HepG2 (cell line): ENCODE measurements around the gene RGS11. TPM values are rescaled to one million over a fixed set of nuclear protein-coding genes. Genes with fewer than 3 reads are reported as not detected.

Source experiments
- ATAC-seq: fragments of 200-7000 bp; cut with Tn5 transposase; 3 replicates; pipeline ENCODE4 v1.9.1; 2020; ENCODE audit warnings: mild to moderate bottlenecking, moderate library complexity
- BruUV-seq: library from RNA; stranded (reverse); fragments of 400-500 nt; replicated peaks from 2 replicates; lab custom pipeline; 2021; lab: Mats Ljungman, UMichigan
- CTCF ChIA-PET: fragments of 300-600 bp; formaldehyde crosslinking; extraction: SDS; loops from one replicate; lab custom pipeline; 2021; ENCODE audit warnings: low total read pairs, inconsistent platforms, low intra/inter-chr PET ratio; lab: Yijun Ruan, JAX
- POLR2A ChIA-PET: fragments of 350-600 bp; sonication (Branson Sonifier 250); formaldehyde crosslinking; loops from one replicate; lab custom pipeline; 2020; ENCODE audit warnings: antibody characterized with exemption, inconsistent platforms; lab: Yijun Ruan, JAX
- DNase-seq: peaks from one replicate; pipeline ENCODE4 v3.0.0-alpha.2; 2015; ENCODE audit warnings: low spot score
- FAIRE-seq: peaks from 3 replicates; lab custom pipeline; 2011; peaks lifted over from hg19 to GRCh38; lab: Jason Lieb, UNC
- H2AFZ ChIP-seq: one replicate; pipeline ENCODE4 v1.6.1; 2011; ENCODE audit warnings: low read length, inconsistent platforms
- H3K27ac ChIP-seq: fragments of 300-600 bp; 3 replicates; pipeline ENCODE4 v1.8.0; 2011; ENCODE audit warnings: mixed run types, mild to moderate bottlenecking, mixed read lengths, low read length, inconsistent platforms; ENCODE audit not compliant: insufficient read depth; ENCODE audit errors: extremely low read length
- H3K27me3 ChIP-seq, 2 experiments: fragments of 200-600 bp in 1 of 2; 2 replicates in 1 of 2; 3 replicates in 1 of 2; pipeline versions ENCODE4 v1.6.0 to v1.8.0; 2011; ENCODE audit warnings: low read length in 2 of 2, mild to moderate bottlenecking in 2 of 2, moderate library complexity in 2 of 2, inconsistent platforms in 1 of 2; ENCODE audit not compliant: insufficient read depth in 2 of 2, control insufficient read depth in 1 of 2
- H3K36me3 ChIP-seq, 2 experiments: fragments of 200-600 bp in 1 of 2; replicated peaks in 1 of 2; 2 replicates in 1 of 2; 3 replicates in 1 of 2; pipeline versions ENCODE4 v1.5.1 to v1.8.0; 2011; ENCODE audit warnings: low read length in 2 of 2, inconsistent platforms in 1 of 2; ENCODE audit not compliant: insufficient read depth in 2 of 2, control insufficient read depth in 1 of 2
- H3K4me1 ChIP-seq: 2 replicates; pipeline ENCODE4 v1.5.1; 2012; ENCODE audit warnings: low read length, inconsistent platforms; ENCODE audit not compliant: insufficient read depth
- H3K4me2 ChIP-seq: 2 replicates; pipeline ENCODE4 v1.6.0; 2011; ENCODE audit warnings: low read depth, low read length, inconsistent platforms
- H3K4me3 ChIP-seq, 3 experiments: fragments of 200-600 bp in 1 of 3; sonication (generic), shearing (Covaris generic) in 1 of 3; replicated peaks in 1 of 3; 2 replicates each; pipeline ENCODE4 v1.5.1; 2011 to 2016; ENCODE audit warnings: low read length in 3 of 3, inconsistent platforms in 2 of 3, low read depth in 2 of 3, mild to moderate bottlenecking in 2 of 3, control low read depth in 1 of 3, mixed read lengths in 1 of 3; ENCODE audit not compliant: insufficient read depth in 1 of 3
- H3K79me2 ChIP-seq: one replicate; pipeline ENCODE4 v1.6.1; 2011; ENCODE audit warnings: low read length, inconsistent platforms; ENCODE audit not compliant: insufficient read depth
- H3K9ac ChIP-seq: 2 replicates; pipeline ENCODE4 v1.6.0; 2011; ENCODE audit warnings: mild to moderate bottlenecking, low read depth, low read length, inconsistent platforms; ENCODE audit not compliant: insufficient read depth
- H3K9me3 ChIP-seq: 2 replicates; pipeline ENCODE4 v1.5.1; 2012; ENCODE audit warnings: mild to moderate bottlenecking, low read length
- H4K20me1 ChIP-seq: 2 replicates; pipeline ENCODE4 v1.6.0; 2011; ENCODE audit warnings: inconsistent platforms, mild to moderate bottlenecking, low read length, moderate library complexity; ENCODE audit not compliant: insufficient read depth
- AGO2 ChIP-seq: fragments of 200-400 bp; formaldehyde crosslinking; optimal IDR thresholded peaks from 2 replicates; pipeline ENCODE3; 2017; ENCODE audit warnings: mild to moderate bottlenecking, low read depth, low read length, moderate library complexity
- ESRRA ChIP-seq: sonication (generic); formaldehyde crosslinking; IDR thresholded peaks from 2 replicates; pipeline ENCODE4 v1.5.1; 2020; ENCODE audit warnings: mild to moderate bottlenecking, low read depth, missing genetic modification reagents
- ISL2 ChIP-seq: sonication (generic); formaldehyde crosslinking; IDR thresholded peaks from 2 replicates; pipeline ENCODE4 v1.5.0; 2020; ENCODE audit warnings: missing genetic modification reagents
- LCORL ChIP-seq, 2 experiments: fragments of 450-650 bp in 1 of 2; sonication (generic) in 1 of 2; formaldehyde crosslinking in 1 of 2; IDR thresholded peaks; 2 replicates each; pipeline versions ENCODE4 v1.5.0 to v1.6.1; 2017 to 2020; ENCODE audit warnings: antibody characterized with exemption in 1 of 2, missing genetic modification reagents in 1 of 2
- MTA3 ChIP-seq: sonication (generic); formaldehyde crosslinking; IDR thresholded peaks from 2 replicates; pipeline ENCODE4 v1.4.0; 2020; ENCODE audit warnings: missing genetic modification reagents
- ZNF605 ChIP-seq: sonication (generic); formaldehyde crosslinking; IDR thresholded peaks from 2 replicates; pipeline ENCODE4 v1.8.0; 2022; ENCODE audit warnings: mild to moderate bottlenecking, missing genetic modification reagents
- ZSCAN21 ChIP-seq: sonication (generic); formaldehyde crosslinking; IDR thresholded peaks from 2 replicates; pipeline ENCODE4 v1.8.0; 2022; ENCODE audit warnings: mild to moderate bottlenecking, missing genetic modification reagents, moderate library complexity, borderline replicate concordance
- whole genome bisulfite sequencing: methylation state at CpG from one replicate; pipeline ENCODE4 v1.1.6; 2017; ENCODE audit warnings: low lambda C conversion rate; 5-methylcytosine and 5-hydroxymethylcytosine counted together
- in situ Hi-C: cut with HindIII; loops from 2 replicates; pipeline ENCODE4 v1.10.0; 2017; ENCODE audit warnings: low pct_unique_long_range_greater_than_20kb; ENCODE audit not compliant: extremely low pct_ligation_motif_present
- intact Hi-C: fragments of 100-400 bp; cut with micrococcal nuclease; formaldehyde crosslinking; loops from one replicate; pipeline ENCODE4 v1.10.0; 2022; ENCODE audit not compliant: unreplicated experiment
- polyA plus RNA-seq, 8 experiments: library from polyadenylated mRNA; depleted of rRNA in 3 of 8; stranded (reverse) in 7 of 8; unstranded in 1 of 8; fragments of >200 nt; fragmentation: Illumina TruSeq in 4 of 8; extraction: Trizol in 4 of 8; gene quantifications; 2 replicates each; pipeline versions ENCODE4 v1.2.1 to v1.2.3, GENCODE V29; 2011 to 2016; ENCODE audit warnings: low read depth in 4 of 8, missing spikeins in 1 of 8, mixed read lengths in 1 of 8; ENCODE audit not compliant: insufficient read depth in 1 of 8
- total RNA-seq, 5 experiments: library from RNA; depleted of rRNA; stranded (reverse); fragments of >200 nt; fragmentation: Illumina TruSeq; extraction: Trizol; gene quantifications; 2 replicates each; pipeline ENCODE4 v1.2.3, GENCODE V29; 2016; ENCODE audit warnings: low read depth in 1 of 5

Gene RGS11
- total and polyA plus RNA-seq, 2 of the 13 experiments (the other 11 are each of a cell fraction or from before 2014, with no cell fraction given), result 0.11 TPM; not detected in 1

GRCh38 chr16:296276-296675 lies 20.5 kb upstream of the RGS11 start:
- H3K4me1 ChIP-seq, result no peaks in the 10 kb centered on the region
- H3K9ac ChIP-seq, result no peak overlapping the region
- no peak overlapping the region for H3K4me3 ChIP-seq
- no peaks in the 10 kb centered on the region for H3K79me2 ChIP-seq
- no peak overlapping the region for H2AFZ ChIP-seq
- 100% methylated on average over 1 of the region's 14 CpGs for WGBS
- no peak; the same call in 2 of the 3 replicates for ATAC-seq
- no TSS peak for BruUV-seq
- H3K4me2 ChIP-seq, result no peak overlapping the region
- peaks cover 14 to 40% of the 10 kb centered on the region in 2 experiments; a peak in 4 of 5 replicates for H3K36me3 ChIP-seq
- H3K27ac ChIP-seq, result no peak overlapping the region
- CTCF ChIA-PET, result no interaction called here
- TF ChIP-seq ZSCAN21 (CRISPR knock-in tag) (no peak), AGO2 (peak; percentile 52), ESRRA (CRISPR knock-in tag) (no peak), ZNF605 (CRISPR knock-in tag) (no peak), MTA3 (CRISPR knock-in tag) (no peak)
- TF ChIP-seq, all 625 proteins: peak for 1
- POLR2A ChIA-PET, result no interaction called here
- no peak for FAIRE-seq
- in situ Hi-C loops, result no loop called here
- no peak for DNase-seq
- no peaks in the 10 kb centered on the region for H3K27me3 ChIP-seq
- H4K20me1 ChIP-seq, result no peaks in the 10 kb centered on the region
- intact Hi-C loops, result no loop called here
- H3K9me3 ChIP-seq, result no peaks in the 10 kb centered on the region

- Histone ChIP-seq H4K20me1 (no peaks in the 10 kb centered on the region), H2AFZ (no peak overlapping the region), H3K4me3 (no peak overlapping the region), H3K36me3 (peaks cover 20 to 63% of the 10 kb centered on the region in 2 experiments; a peak in 4 of 5 replicates), H3K27me3 (no peaks in the 10 kb centered on the region), H3K4me2 (no peak overlapping the region), H3K79me2 (no peaks in the 10 kb centered on the region), H3K9me3 (no peaks in the 10 kb centered on the region), H3K4me1 (no peaks in the 10 kb centered on the region), H3K9ac (no peak overlapping the region), H3K27ac (no peak overlapping the region)
- ATAC-seq (no peak), FAIRE-seq (no peak), DNase-seq (no peak)
- TF ChIP-seq LCORL (IDR thresholded peaks at IDR 0.05), result no peak
- TF ChIP-seq LCORL (CRISPR knock-in tag; IDR thresholded peaks at IDR 0.05), result no peak
- no peak for TF ChIP-seq ISL2 (CRISPR knock-in tag)
- peak; percentile 21 for TF ChIP-seq AGO2
- CTCF ChIA-PET, result no interaction called here
- in situ Hi-C loops, result no loop called here
- POLR2A ChIA-PET, result no interaction called here
- intact Hi-C loops, result no loop called here
- WGBS, result 98% methylated on average over 20 of the region's 32 CpGs
- BruUV-seq, result no TSS peak
Observed at GRCh38 chr16:293043-293775, 17.5 kb upstream of the RGS11 start.
